ENCODE data around the gene SLAMF1.
"Not testable (repeated sequence)": the region's sequence is repeated elsewhere in the genome, so short reads cannot be mapped to it uniquely, and the experiment has no call there.

Gene SLAMF1

GRCh38 chr1:160638540-160638857 lies 8.3 kb downstream of the SLAMF1 start:
- DNase-seq: no peak

- no peak for DNase-seq
Observed at GRCh38 chr1:160637821-160638539, 8.9 kb downstream of the SLAMF1 start.

- DNase-seq: no peak
Observed at GRCh38 chr1:160637065-160637464, 9.8 kb downstream of the SLAMF1 start.

GRCh38 chr1:160636547-160636946 lies 10.3 kb downstream of the SLAMF1 start:
- DNase-seq: no peak

GRCh38 chr1:160636076-160636475 lies 10.8 kb downstream of the SLAMF1 start:
- no peak for DNase-seq

GRCh38 chr1:160634543-160635491 lies 12.0 kb downstream of the SLAMF1 start:
- no peak for DNase-seq

- DNase-seq: no peak
Observed at GRCh38 chr1:160633330-160633903, 13.4 kb downstream of the SLAMF1 start.

GRCh38 chr1:160631983-160632625 lies 14.7 kb downstream of the SLAMF1 start:
- DNase-seq: no peak

- DNase-seq: no peak
Observed at GRCh38 chr1:160630523-160631451, 16.1 kb downstream of the SLAMF1 start.

GRCh38 chr1:160629286-160630210 lies 17.3 kb downstream of the SLAMF1 start:
- no peak for DNase-seq

GRCh38 chr1:160628799-160629263 lies 18.0 kb downstream of the SLAMF1 start:
- no peak for DNase-seq

GRCh38 chr1:160627677-160628289 lies 19.1 kb downstream of the SLAMF1 start:
- DNase-seq: not testable (repeated sequence)

- DNase-seq: peak; percentile 39
Observed at GRCh38 chr1:160626509-160627342, 20.1 kb downstream of the SLAMF1 start.

GRCh38 chr1:160625725-160626498 lies 20.9 kb downstream of the SLAMF1 start:
- no peak for DNase-seq

- DNase-seq: no peak
Observed at GRCh38 chr1:160625321-160625720, 21.5 kb downstream of the SLAMF1 start.

GRCh38 chr1:160624464-160624863 lies 22.4 kb downstream of the SLAMF1 start:
- no peak for DNase-seq

GRCh38 chr1:160623862-160624261 lies 23.0 kb downstream of the SLAMF1 start:
- no peak for DNase-seq

- DNase-seq: no peak
Observed at GRCh38 chr1:160623227-160623633, 23.6 kb downstream of the SLAMF1 start.

Measured in GF-D8 (cell line).